Activated naive CD8-positive, alpha-beta T cell treated with anti-CD3 and anti-CD28 coated beads, Interleukin-2, amount 10 ng/mL, durations not matched to agents 7 days and 5 days (primary cell): ENCODE measurements around the gene PLPPR5. TPM values are rescaled to one million over a fixed set of nuclear protein-coding genes. Genes with fewer than 3 reads are reported as not detected.

Source experiments
- ATAC-seq: fragments of 150-1000 bp; cut with Tn5 transposase; one replicate; pipeline ENCODE4 v1.10.0; 2021; ENCODE audit warnings: low read depth, moderate library complexity
- POLR2A ChIA-PET: fragments of 350-600 bp; sonication (Branson Sonifier 250); formaldehyde crosslinking; loops from one replicate; lab custom pipeline; 2021; ENCODE audit warnings: antibody characterized with exemption; lab: Charles Lee
- DNase-seq: peaks from one replicate; pipeline ENCODE4 v3.0.0; 2021
- H3K27ac Mint-ChIP-seq: one replicate; pipeline ENCODE4 v1.8.0; 2022; ENCODE audit warnings: mild to moderate bottlenecking, mixed read lengths
- H3K27me3 Mint-ChIP-seq: one replicate; pipeline ENCODE4 v1.8.0; 2022; ENCODE audit warnings: mild to moderate bottlenecking, moderate library complexity, mixed read lengths
- H3K36me3 Mint-ChIP-seq: one replicate; pipeline ENCODE4 v1.8.0; 2021; ENCODE audit warnings: mild to moderate bottlenecking, mixed read lengths
- H3K4me1 Mint-ChIP-seq: one replicate; pipeline ENCODE4 v1.8.0; 2021; ENCODE audit warnings: mixed read lengths
- H3K4me3 Mint-ChIP-seq: one replicate; pipeline ENCODE4 v1.8.0; 2022; ENCODE audit warnings: mild to moderate bottlenecking, moderate library complexity, mixed read lengths
- H3K9me3 Mint-ChIP-seq: one replicate; pipeline ENCODE4 v1.8.0; 2021; ENCODE audit warnings: mixed read lengths
- total RNA-seq, 2 experiments: library from RNA; stranded (reverse); gene quantifications; one replicate each; pipeline ENCODE4 v1.2.3, GENCODE V29; 2021

The PLPPR5 gene
- total RNA-seq, 2 experiments from 2014 or later, result not detected

DNA sequence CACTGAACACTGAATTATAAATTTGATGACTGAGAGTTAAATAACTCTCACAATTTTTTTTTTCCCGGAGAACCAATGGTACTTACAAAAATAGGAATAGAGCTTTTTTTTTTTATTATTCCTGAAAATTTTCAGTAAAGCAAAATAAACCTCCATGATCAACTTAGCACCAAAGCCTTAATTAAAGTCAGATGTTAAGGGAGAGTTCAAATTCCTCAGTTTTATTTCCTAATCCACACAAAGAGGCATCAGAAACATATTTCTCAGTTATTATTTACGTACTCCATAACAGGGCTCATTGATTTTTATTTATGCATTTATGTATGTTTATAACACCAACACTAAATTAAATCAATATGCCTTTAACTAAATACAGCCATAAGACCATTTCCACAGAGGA is 55.5 kb downstream of the PLPPR5 start:
- Mint-ChIP-seq H3K36me3 (no peaks in the 10 kb centered on the region), H3K27me3 (no peaks in the 10 kb centered on the region), H3K9me3 (no peaks in the 10 kb centered on the region), H3K4me3 (no peak overlapping the region), H3K4me1 (no peaks in the 10 kb centered on the region), H3K27ac (no peak overlapping the region)
- DNase-seq, result no peak
- no peak for ATAC-seq
- POLR2A ChIA-PET, result no interaction called here

DNA sequence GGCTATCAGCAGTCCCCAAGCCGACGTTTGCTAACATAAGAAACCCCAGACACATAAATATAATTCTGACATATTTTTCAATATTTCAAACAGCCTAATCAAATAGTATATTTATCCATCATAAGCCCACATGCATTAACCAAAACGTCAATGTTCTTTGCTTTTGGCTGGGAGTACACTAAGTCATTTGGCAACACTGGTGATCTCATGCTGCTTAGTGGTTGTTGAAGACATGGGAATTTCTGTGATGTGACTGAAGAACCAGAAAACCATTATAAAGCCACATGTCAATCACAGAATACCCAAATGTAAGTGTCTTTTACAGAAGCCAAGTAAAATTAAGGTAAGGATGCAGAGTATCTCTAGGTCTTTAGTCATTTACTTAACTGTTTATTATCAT is 57.6 kb downstream of the PLPPR5 start:
- no peak for DNase-seq
- POLR2A ChIA-PET, result no interaction called here
- Mint-ChIP-seq H3K27me3 (no peaks in the 10 kb centered on the region), H3K27ac (no peak overlapping the region), H3K4me3 (no peak overlapping the region), H3K4me1 (no peaks in the 10 kb centered on the region), H3K9me3 (no peaks in the 10 kb centered on the region), H3K36me3 (no peaks in the 10 kb centered on the region)
- ATAC-seq, result no peak

DNA sequence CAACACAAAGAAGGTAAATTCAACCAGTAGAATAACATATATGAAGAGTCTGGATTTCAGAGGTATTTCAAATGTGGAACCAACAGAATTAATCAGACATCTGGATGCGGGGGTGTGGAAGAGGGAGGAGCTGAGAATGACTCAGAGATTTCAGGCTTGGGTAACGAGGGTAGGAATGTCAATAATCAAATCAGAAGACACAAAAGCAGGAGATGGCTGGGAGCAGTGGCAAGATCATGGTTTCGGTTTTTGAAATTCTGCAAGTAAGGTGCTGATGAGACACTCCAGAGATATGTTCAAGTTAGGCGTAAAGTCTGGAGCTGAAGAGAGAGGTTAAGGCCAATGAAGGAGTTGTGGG is 64.0 kb downstream of the PLPPR5 start:
- ATAC-seq, result no peak

DNA sequence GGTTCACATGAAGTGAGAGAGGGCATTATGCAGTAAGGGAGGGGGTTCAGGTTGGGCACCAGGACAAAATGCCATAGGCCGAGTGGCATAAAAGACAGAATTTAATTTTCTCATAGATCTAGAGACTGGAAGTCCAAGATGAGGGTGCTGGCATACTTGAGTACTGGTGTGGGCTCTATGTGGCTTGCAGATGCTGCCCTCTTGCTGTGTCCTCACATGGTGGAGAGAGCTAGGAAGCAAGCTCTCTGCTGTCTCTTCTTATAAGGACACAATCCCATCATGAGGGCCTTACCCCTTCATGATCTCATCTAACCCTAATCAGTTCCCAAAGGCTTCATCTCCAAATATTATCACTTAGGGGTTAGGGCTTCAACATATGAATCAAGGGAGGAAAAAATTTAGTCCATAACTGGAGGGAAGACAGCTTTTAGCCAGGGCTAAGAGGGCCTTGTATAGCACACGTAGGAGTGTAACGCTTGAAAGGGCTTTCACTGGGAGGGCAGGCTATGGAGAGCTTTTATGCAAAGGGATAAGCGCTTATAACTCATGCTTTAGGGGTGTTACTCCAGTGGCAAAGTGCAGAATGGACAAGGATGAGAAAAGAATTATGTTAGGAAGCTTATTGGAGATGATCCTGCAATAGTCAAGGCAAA is 64.5 kb downstream of the PLPPR5 start:
- ATAC-seq, result no peak
- no peaks in the 10 kb centered on the region for H3K9me3 Mint-ChIP-seq
- POLR2A ChIA-PET, result no interaction called here
- no peak overlapping the region for H3K27ac Mint-ChIP-seq
- no peaks in the 10 kb centered on the region for H3K36me3 Mint-ChIP-seq
- H3K27me3 Mint-ChIP-seq, result no peaks in the 10 kb centered on the region
- H3K4me3 Mint-ChIP-seq, result no peak overlapping the region
- H3K4me1 Mint-ChIP-seq, result peaks cover 2% of the 10 kb centered on the region
- DNase-seq, result no peak

More for the DNA sequence above, 64.0 kb downstream of the PLPPR5 start:
- Mint-ChIP-seq H3K9me3 (no peaks in the 10 kb centered on the region), H3K27me3 (no peaks in the 10 kb centered on the region), H3K4me1 (peaks cover 2% of the 10 kb centered on the region), H3K36me3 (no peaks in the 10 kb centered on the region), H3K4me3 (no peak overlapping the region), H3K27ac (no peak overlapping the region)
- DNase-seq, result no peak
- POLR2A ChIA-PET, result no interaction called here

DNA sequence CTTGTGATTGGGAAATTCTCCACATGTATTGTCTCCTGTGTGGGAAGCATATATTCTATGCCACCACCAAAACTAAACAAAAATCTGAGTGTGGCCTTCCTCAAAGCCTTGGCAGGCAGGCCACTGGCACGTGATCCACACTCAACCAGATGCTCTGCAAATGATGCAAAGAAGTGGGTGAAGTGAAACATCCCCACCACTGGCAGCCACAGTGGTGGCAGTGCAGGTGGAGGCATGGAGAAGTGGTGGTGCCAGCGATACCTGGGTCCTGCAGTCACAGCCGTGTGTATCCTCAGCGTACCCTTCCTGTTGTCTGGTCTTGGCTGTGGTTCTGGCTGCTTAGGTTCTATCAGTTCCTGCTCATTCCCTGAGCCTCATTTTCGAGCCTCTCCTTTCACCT is 65.2 kb downstream of the PLPPR5 start:
- H3K4me1 Mint-ChIP-seq, result peaks cover 2% of the 10 kb centered on the region
- no peak for ATAC-seq
- DNase-seq, result no peak
- H3K27me3 Mint-ChIP-seq, result no peaks in the 10 kb centered on the region
- no peak overlapping the region for H3K27ac Mint-ChIP-seq
- no peaks in the 10 kb centered on the region for H3K36me3 Mint-ChIP-seq
- no peaks in the 10 kb centered on the region for H3K9me3 Mint-ChIP-seq
- H3K4me3 Mint-ChIP-seq, result no peak overlapping the region
- POLR2A ChIA-PET, result no interaction called here

DNA sequence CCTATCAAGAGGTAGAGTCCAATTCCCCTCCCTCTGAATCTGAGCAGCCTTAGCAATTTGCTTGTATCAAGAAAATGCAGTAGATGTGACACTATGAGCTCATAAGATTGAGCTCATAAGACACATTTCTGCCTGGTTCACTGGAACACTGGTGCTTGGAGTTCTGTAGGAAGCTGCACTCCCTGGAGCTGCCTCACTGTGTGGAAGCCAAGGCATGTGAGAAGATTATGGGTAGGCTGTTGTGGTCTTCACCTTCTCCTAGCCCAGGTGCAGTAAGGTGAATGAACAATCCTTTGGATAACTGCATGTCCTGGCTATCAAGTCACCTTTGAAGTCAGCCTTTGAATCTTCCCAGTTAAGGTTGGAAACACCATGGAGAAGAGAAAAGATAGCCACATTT is 67.3 kb downstream of the PLPPR5 start:
- Mint-ChIP-seq H3K36me3 (no peaks in the 10 kb centered on the region), H3K27ac (no peak overlapping the region), H3K9me3 (no peaks in the 10 kb centered on the region), H3K4me3 (no peak overlapping the region), H3K4me1 (peaks cover 2% of the 10 kb centered on the region), H3K27me3 (no peaks in the 10 kb centered on the region)
- ATAC-seq (no peak), DNase-seq (no peak)
- POLR2A ChIA-PET, result no interaction called here

DNA sequence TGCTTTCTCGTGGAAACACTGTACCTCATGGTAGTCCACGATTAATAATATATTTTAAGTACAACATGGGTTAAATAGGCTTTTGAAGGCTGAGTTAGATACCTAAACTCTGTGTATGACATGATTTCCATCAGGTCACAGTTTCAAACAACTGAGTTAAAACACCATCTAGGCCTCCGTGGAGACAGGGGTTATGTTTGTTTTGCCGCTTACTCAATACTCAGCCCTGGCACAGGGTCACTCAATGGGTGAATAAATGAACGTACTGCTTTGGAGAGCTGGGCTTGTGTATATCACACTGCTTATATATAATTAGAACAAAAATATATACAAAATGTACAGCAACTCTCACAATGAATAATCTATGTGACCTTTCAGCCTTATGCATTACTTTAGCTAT is 72.5 kb downstream of the PLPPR5 start:
- no peak overlapping the region for H3K27ac Mint-ChIP-seq
- no peaks in the 10 kb centered on the region for H3K9me3 Mint-ChIP-seq
- no peaks in the 10 kb centered on the region for H3K27me3 Mint-ChIP-seq
- no peak overlapping the region for H3K4me3 Mint-ChIP-seq
- H3K4me1 Mint-ChIP-seq, result peaks cover 2% of the 10 kb centered on the region
- peaks cover 1% of the 10 kb centered on the region for H3K36me3 Mint-ChIP-seq
- POLR2A ChIA-PET, result no interaction called here
- ATAC-seq (no peak), DNase-seq (no peak)

DNA sequence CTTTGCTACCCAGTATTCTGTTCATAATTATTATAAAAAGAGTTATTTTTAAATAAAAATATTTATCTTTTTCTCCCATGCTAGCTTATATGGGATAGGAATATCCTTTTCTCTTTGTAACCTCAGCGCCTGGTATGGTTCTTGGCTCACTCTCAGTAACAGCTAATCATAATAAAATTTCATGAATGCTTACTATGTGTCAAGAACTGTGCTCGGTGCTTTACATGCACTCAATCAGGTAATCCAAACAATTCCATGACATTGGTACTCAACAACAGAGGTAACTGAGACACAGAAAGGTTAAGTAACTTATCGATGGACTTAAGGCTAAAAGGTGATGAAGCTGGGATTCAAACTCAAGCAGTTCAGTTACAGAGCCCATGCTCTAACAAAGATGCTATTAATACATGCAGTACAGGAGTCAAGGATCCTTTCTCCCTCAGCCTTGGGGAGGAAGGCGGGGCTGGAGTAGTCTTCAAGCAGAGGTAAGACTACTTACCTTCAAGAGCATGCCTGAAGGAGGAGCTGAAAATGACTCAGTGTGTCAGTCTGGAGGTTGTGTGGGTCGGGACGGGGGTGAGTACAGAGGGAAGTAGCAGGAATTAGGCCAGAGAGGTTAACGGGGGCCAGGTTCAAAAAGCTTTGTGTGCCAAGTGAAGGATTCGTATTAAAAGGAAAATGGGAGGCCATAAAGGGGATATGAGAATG is 73.4 kb downstream of the PLPPR5 start:
- DNase-seq (no peak), ATAC-seq (no peak)
- H3K4me1 Mint-ChIP-seq, result peaks cover 2% of the 10 kb centered on the region
- POLR2A ChIA-PET, result no interaction called here
- H3K36me3 Mint-ChIP-seq, result peaks cover 1% of the 10 kb centered on the region
- H3K27ac Mint-ChIP-seq, result no peak overlapping the region
- H3K27me3 Mint-ChIP-seq, result no peaks in the 10 kb centered on the region
- no peaks in the 10 kb centered on the region for H3K9me3 Mint-ChIP-seq
- H3K4me3 Mint-ChIP-seq, result no peak overlapping the region

DNA sequence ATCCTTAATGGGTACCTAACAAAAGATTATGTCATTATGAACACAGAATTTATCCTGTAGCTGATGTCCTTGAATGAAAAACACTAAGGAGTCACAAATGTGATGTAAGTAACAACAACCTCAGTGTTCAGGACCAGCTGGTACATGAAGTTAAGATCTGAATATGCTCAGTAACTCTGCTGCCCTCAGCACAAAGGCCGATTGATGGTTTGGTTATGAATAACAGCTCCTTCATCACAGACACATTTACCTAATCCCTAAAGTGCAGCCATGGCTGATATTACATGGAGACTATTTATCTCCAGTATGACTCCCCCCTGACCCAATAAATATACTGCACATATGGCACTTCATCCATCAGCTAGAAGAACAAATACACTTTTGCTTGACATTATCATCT is 75.2 kb downstream of the PLPPR5 start:
- POLR2A ChIA-PET, result no interaction called here
- DNase-seq, result no peak
- no peak for ATAC-seq
- Mint-ChIP-seq H3K4me1 (peaks cover 2% of the 10 kb centered on the region), H3K9me3 (no peaks in the 10 kb centered on the region), H3K36me3 (peaks cover 1% of the 10 kb centered on the region), H3K27ac (no peak overlapping the region), H3K4me3 (no peak overlapping the region), H3K27me3 (no peaks in the 10 kb centered on the region)

DNA sequence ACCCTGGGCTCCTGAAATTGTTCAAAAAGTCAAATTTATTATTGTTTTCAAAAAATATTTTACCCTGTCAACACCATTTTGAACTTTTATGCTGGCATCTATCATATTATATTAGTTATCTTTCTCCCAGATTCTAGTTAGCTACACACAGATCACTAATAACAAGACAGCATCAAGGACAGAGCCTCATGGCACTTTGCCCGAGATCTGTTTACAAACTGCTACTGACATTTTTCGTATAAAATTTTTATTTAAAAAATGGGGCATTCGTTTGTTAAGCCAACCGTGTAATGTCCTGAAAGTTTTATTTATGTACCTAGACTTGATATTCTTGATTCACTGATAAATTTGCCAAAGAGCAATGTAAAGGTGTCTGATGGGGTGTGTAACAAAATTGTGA is 78.1 kb downstream of the PLPPR5 start:
- Mint-ChIP-seq H3K27me3 (no peaks in the 10 kb centered on the region), H3K36me3 (no peaks in the 10 kb centered on the region), H3K4me3 (no peak overlapping the region), H3K4me1 (peaks cover 5% of the 10 kb centered on the region), H3K9me3 (no peaks in the 10 kb centered on the region), H3K27ac (no peak overlapping the region)
- DNase-seq (no peak), ATAC-seq (no peak)
- POLR2A ChIA-PET, result no interaction called here

DNA sequence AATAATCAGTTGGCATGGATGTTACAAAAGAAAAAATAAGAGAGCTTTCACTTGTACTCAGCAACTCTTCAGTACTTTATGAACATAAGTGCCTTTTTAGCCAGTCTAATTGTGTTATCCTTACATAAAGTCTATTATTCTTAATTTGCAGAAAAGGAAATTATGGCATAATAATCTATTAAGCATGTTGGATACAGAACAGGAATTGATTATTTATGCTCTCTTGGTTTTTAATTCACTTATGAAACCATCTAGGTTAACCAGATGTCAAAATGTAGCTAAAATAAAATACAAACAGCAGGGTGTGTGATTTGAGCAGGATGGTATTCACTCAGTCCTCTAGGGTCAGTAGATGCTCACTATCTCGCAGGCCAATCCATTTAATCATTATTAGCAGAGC is 79.7 kb downstream of the PLPPR5 start:
- H3K4me1 Mint-ChIP-seq, result peaks cover 5% of the 10 kb centered on the region
- POLR2A ChIA-PET, result no interaction called here

DNA sequence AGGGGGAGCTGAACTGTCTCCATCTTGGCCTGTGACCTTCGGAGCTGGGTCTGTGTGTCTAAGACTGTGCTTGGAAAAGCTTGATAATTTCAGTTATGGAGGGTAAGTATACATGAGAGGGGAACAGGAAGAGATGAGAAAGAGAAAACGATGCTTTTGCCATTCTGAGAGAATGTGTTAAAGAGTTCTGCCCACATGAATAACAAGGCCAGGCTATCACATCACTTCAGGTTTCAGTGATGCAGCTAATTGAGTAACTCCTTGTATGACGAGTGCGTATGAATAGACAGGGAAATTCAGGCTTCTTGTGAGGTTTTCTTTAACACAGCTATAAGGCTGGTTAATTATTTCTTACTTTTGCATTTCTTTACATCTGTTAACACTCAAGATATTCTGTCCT is 81.0 kb downstream of the PLPPR5 start:
- Mint-ChIP-seq H3K4me3 (no peak overlapping the region), H3K27ac (no peak overlapping the region), H3K27me3 (no peaks in the 10 kb centered on the region), H3K9me3 (peaks cover 2% of the 10 kb centered on the region), H3K36me3 (no peaks in the 10 kb centered on the region), H3K4me1 (peaks cover 6% of the 10 kb centered on the region)
- ATAC-seq (no peak), DNase-seq (no peak)
- POLR2A ChIA-PET, result no interaction called here

More for the DNA sequence above, 79.7 kb downstream of the PLPPR5 start:
- DNase-seq (no peak), ATAC-seq (no peak)
- Mint-ChIP-seq H3K27me3 (no peaks in the 10 kb centered on the region), H3K36me3 (no peaks in the 10 kb centered on the region), H3K4me3 (no peak overlapping the region), H3K27ac (no peak overlapping the region), H3K9me3 (peaks cover under 1% of the 10 kb centered on the region)

DNA sequence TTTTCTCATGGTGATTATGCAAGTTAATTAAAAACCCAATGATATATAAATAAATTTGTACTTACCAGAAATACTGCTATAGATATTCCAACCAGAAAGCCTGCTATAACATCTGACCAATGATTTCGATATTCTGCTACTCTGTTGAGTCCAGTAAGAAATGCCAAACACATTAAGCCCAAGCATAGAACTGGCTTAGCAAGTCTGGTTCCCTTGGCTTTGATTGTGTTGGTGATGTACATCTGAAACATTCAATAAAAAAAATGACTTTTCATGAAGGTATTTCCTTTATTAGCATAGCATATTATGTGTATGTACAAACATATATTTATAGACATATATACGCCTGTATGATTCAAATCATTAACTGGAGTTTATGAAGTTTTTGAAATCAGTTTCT is 82.8 kb downstream of the PLPPR5 start:
- DNase-seq (no peak), ATAC-seq (no peak)
- no peaks in the 10 kb centered on the region for H3K27me3 Mint-ChIP-seq
- no peaks in the 10 kb centered on the region for H3K36me3 Mint-ChIP-seq
- H3K4me1 Mint-ChIP-seq, result peaks cover 8% of the 10 kb centered on the region
- no peak overlapping the region for H3K4me3 Mint-ChIP-seq
- POLR2A ChIA-PET, result no interaction called here
- no peak overlapping the region for H3K27ac Mint-ChIP-seq
- peaks cover 2% of the 10 kb centered on the region for H3K9me3 Mint-ChIP-seq

DNA sequence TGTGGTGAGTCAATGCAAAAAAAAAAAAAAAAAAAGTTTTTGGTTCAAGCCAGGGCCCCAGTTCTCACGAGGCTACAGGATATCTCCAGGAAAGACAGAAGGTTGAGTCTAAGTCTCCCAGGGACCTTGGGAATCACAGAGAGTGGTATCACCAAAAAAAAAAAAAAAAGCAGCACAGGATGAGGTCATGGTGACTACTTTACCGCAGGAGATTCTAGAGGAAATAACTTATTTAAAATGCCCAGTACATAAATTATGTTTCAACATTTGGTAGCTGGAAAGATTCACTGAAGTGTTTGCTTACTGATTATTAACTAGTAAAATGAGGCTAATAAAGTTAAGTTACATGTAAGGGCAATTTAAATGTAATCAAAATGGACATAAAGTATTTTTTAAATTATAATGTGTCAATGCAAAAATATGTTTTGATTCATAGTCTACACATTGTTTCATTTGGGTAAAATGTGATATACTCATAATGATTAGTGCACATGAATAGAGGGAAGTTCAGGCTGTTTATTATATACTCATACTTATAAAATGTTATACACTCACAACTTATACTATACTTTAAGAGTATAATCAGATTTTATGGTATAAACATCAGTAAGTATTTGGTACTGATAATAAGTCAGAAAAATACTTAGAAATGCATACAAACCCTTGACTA is 84.1 kb downstream of the PLPPR5 start:
- no peak overlapping the region for H3K27ac Mint-ChIP-seq
- no peaks in the 10 kb centered on the region for H3K27me3 Mint-ChIP-seq
- no peak overlapping the region for H3K4me3 Mint-ChIP-seq
- H3K36me3 Mint-ChIP-seq, result no peaks in the 10 kb centered on the region
- no peak for DNase-seq
- peaks cover 2% of the 10 kb centered on the region for H3K9me3 Mint-ChIP-seq
- peaks cover 8% of the 10 kb centered on the region for H3K4me1 Mint-ChIP-seq
- POLR2A ChIA-PET, result no interaction called here
- no peak for ATAC-seq
